Measurements from ENCODE around the gene MCM9. TPM values are rescaled to one million over a fixed set of nuclear protein-coding genes. Genes with fewer than 3 reads are reported as not detected.

The MCM9 gene
- total RNA-seq, 1 experiment from 2014 or later = 18.6 TPM

DNA sequence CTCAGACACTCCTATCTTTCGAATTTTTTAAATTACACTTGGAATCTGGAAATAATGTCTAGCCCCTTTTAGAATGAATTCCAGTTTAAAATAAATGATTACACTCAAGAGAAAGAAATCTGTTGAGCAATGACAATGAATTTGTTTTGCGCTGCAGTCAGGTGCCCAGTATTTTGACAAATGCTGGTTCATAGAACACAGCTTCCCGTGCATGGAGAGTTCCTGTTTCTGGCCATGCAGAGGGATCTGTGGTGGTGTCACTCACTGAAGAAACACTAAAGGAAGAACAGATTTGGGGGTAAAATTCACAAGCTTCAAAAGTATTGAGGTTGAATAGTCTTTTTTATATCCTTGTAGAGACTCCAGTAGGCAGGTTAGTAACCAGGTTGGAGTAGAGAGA lies 170.2 kb downstream of the MCM9 start:
- peak; percentile 2 for DNase-seq
- H3K9me3 Mint-ChIP-seq = no peaks in the 10 kb centered on the region
- Histone ChIP-seq H3K9ac (ENCODE audit: extremely low read depth, insufficient read length, low read length) (no peak overlapping the region), H4K8ac (replicated peaks; ENCODE audit: insufficient read length, low read depth, low read length) (no peak overlapping the region), H3K23me2 (ENCODE audit: insufficient read length, low read depth, low read length, poor library complexity, severe bottlenecking) (no peaks in the 10 kb centered on the region), H2AFZ (ENCODE audit: low read length) (no peak overlapping the region), H3K4ac (ENCODE audit: low read depth, low read length) (no peak overlapping the region), H3K4me2 (ENCODE audit: insufficient read depth, insufficient read length, low read length) (no peak overlapping the region), H4K91ac (ENCODE audit: insufficient read length, low read depth, low read length) (no peak overlapping the region), H2BK15ac (ENCODE audit: low read depth, low read length) (no peak overlapping the region), H3K18ac (ENCODE audit: insufficient read length, low read depth, low read length) (no peak overlapping the region), H3K27ac (ENCODE audit: insufficient read length, low read depth, low read length) (no peak overlapping the region), H3K4me1 (ENCODE audit: insufficient read depth, low read length) (no peaks in the 10 kb centered on the region), H3K23ac (ENCODE audit: insufficient read length, low read depth, low read length) (no peak overlapping the region), H3K9me3 (ENCODE audit: control insufficient read depth, low read depth, low read length) (no peaks in the 10 kb centered on the region), H3K56ac (ENCODE audit: insufficient read length, low read depth, low read length) (no peak overlapping the region), H3K79me2 (ENCODE audit: insufficient read depth, low read length) (no peaks in the 10 kb centered on the region), H3K79me1 (ENCODE audit: insufficient read depth, low read depth, low read length, poor library complexity, severe bottlenecking) (no peaks in the 10 kb centered on the region), H3K27me3 (ENCODE audit: insufficient read depth, low read length) (no peaks in the 10 kb centered on the region), H4K20me1 (ENCODE audit: control insufficient read depth, insufficient read depth, insufficient read length) (no peaks in the 10 kb centered on the region), H2BK20ac (ENCODE audit: low read depth, low read length, poor library complexity, severe bottlenecking) (no peak overlapping the region), H2BK5ac (ENCODE audit: insufficient read length, low read length) (no peak overlapping the region), H2AK5ac (ENCODE audit: insufficient read length, low read length) (no peak overlapping the region), H4K5ac (ENCODE audit: insufficient read length, low read depth, low read length) (no peak overlapping the region), H2BK12ac (ENCODE audit: insufficient read length, low read depth, low read length) (no peak overlapping the region), H3K14ac (ENCODE audit: insufficient read depth, low read length) (no peak overlapping the region), H3T11ph (ENCODE audit: low read length) (no peak overlapping the region), H2BK120ac (ENCODE audit: low read depth, low read length, poor library complexity, severe bottlenecking) (no peak overlapping the region)
- H3K36me3 Mint-ChIP-seq (ENCODE audit: insufficient read depth in 1 of 3, low read depth in 3 of 3) = no peaks in the 10 kb centered on the region
- TF ChIP-seq, protein P1, sequence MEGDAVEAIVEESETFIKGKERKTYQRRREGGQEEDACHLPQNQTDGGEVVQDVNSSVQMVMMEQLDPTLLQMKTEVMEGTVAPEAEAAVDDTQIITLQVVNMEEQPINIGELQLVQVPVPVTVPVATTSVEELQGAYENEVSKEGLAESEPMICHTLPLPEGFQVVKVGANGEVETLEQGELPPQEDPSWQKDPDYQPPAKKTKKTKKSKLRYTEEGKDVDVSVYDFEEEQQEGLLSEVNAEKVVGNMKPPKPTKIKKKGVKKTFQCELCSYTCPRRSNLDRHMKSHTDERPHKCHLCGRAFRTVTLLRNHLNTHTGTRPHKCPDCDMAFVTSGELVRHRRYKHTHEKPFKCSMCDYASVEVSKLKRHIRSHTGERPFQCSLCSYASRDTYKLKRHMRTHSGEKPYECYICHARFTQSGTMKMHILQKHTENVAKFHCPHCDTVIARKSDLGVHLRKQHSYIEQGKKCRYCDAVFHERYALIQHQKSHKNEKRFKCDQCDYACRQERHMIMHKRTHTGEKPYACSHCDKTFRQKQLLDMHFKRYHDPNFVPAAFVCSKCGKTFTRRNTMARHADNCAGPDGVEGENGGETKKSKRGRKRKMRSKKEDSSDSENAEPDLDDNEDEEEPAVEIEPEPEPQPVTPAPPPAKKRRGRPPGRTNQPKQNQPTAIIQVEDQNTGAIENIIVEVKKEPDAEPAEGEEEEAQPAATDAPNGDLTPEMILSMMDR (conservative IDR thresholded peaks at IDR 0.05) = no peak
- no CpG with 5 or more reads among the region's 3 CpGs for WGBS (ENCODE audit: extremely low coverage, insufficient read length, low lambda C conversion rate)
- H3K27ac Mint-ChIP-seq = no peak overlapping the region
- H3K27me3 Mint-ChIP-seq (ENCODE audit: low read depth) = no peaks in the 10 kb centered on the region; the same call in 1 of the 2 replicates
- H3K4me3 Mint-ChIP-seq = no peak overlapping the region
- peaks cover 6 to 16% of the 10 kb centered on the region in 2 experiments for H3K4me1 Mint-ChIP-seq

Other genes with a start within 250 kb of the MCM9 start
- gene ASF1A, start 41.0 kb downstream of the MCM9 start, total RNA-seq (2021) = 34.4 and 36.5 TPM in 2 replicates
- gene FAM184A, start 143.5 kb upstream of the MCM9 start, total RNA-seq (2021) = 10.4 and 11.4 TPM in 2 replicates

Measured in H9 (cell line).